Gastroesophageal sphincter (tissue), 4 donors: ENCODE measurements around the gene LTBP3. TPM values are rescaled to one million over a fixed set of nuclear protein-coding genes. Genes with fewer than 3 reads are reported as not detected.

Source experiments
- ATAC-seq: fragments of 150-250 bp; one replicate; pipeline ENCODE4 v1.9.1; 2016; ENCODE audit warnings: mild to moderate bottlenecking, moderate library complexity
- H3K27ac ChIP-seq, 4 donors: fragments of 200-600 bp; sonication (generic) in 3 of 4; 1 replicate in 3 of 4; 2 replicates in 1 of 4; pipeline ENCODE4 v1.5.1; 2016 to 2019
- H3K27me3 ChIP-seq: fragments of 200-600 bp; sonication (generic); one replicate; pipeline ENCODE4 v1.5.1; 2019
- H3K36me3 ChIP-seq, 2 donors: fragments of 200-600 bp; sonication (generic); one replicate each; pipeline ENCODE4 v1.5.1; 2019; ENCODE audit warnings: control low read depth in 1 of 2
- H3K4me1 ChIP-seq, 3 donors: fragments of 200-600 bp; sonication (generic); 1 replicate in 2 of 3; 2 replicates in 1 of 3; pipeline ENCODE4 v1.5.1; 2016 to 2019; ENCODE audit warnings: control low read depth in 2 of 3
- H3K4me3 ChIP-seq, 2 donors: fragments of 200-600 bp; sonication (generic); one replicate each; pipeline ENCODE4 v1.5.1; 2019; ENCODE audit warnings: mild to moderate bottlenecking in 1 of 2, moderate library complexity in 1 of 2
- H3K9me3 ChIP-seq, 3 donors: fragments of 200-600 bp; sonication (generic); one replicate each; pipeline ENCODE4 v1.5.1; 2017 to 2019; ENCODE audit warnings: control low read depth in 2 of 3
- CTCF ChIP-seq, 4 experiments: fragments of 200-600 bp in 2 of 4; fragments of 450-650 bp in 2 of 4; sonication (generic) in 1 of 4; IDR thresholded peaks; one replicate each; pipeline ENCODE4 v1.5.1; 2017 to 2019; ENCODE audit warnings: antibody characterized with exemption in 4 of 4, mild to moderate bottlenecking in 2 of 4, moderate library complexity in 2 of 4
- EP300 ChIP-seq: sonication (generic); formaldehyde crosslinking; IDR thresholded peaks from one replicate; pipeline ENCODE4 v1.6.1; 2017; ENCODE audit warnings: antibody characterized with exemption, mild to moderate bottlenecking
- POLR2A ChIP-seq, 2 donors: fragments of 450-650 bp; IDR thresholded peaks; one replicate each; pipeline ENCODE4 v1.6.1; 2017; ENCODE audit warnings: antibody characterized with exemption in 2 of 2, mild to moderate bottlenecking in 2 of 2, moderate library complexity in 1 of 2
- POLR2AphosphoS5 ChIP-seq: sonication (generic); formaldehyde crosslinking; IDR thresholded peaks from one replicate; pipeline ENCODE4 v1.6.1; 2017; ENCODE audit warnings: antibody characterized with exemption
- WGBS, 2 donors: methylation state at CpG; one replicate each; pipeline ENCODE4 v1.1.5; 2018; ENCODE audit warnings: low coverage in 1 of 2; 5-methylcytosine and 5-hydroxymethylcytosine counted together
- total RNA-seq, 4 donors: library from RNA; depleted of rRNA; stranded (reverse); fragments of >200 nt; gene quantifications; one replicate each; pipeline ENCODE4 v1.1.0, GENCODE V29; 2016

Gene LTBP3
- total RNA-seq, 4 donors from 2014 or later = 90.6 to 173 (median 139) TPM

GRCh38 chr11:65559535-65559934 is 1.4 kb upstream of the LTBP3 start:
- no peak for TF ChIP-seq CTCF (IDR thresholded peaks at IDR 0.05)
- no peak for ATAC-seq
- WGBS, 2 donors = 17% methylated on average over 2 of the region's 5 CpGs; no CpG with 5 or more reads in 1 of the 2 donors
- Histone ChIP-seq H3K27me3 (no peaks in the 10 kb centered on the region), H3K4me1 (peaks cover 0 to 62% (median 49%) of the 10 kb centered on the region in 3 donors), H3K4me3 (no peak overlapping the region), H3K36me3 (no peaks in the 10 kb centered on the region), H3K27ac (peak overlapping the region; percentile 90 to 100 (median 98)), H3K9me3 (no peaks in the 10 kb centered on the region)

DNA sequence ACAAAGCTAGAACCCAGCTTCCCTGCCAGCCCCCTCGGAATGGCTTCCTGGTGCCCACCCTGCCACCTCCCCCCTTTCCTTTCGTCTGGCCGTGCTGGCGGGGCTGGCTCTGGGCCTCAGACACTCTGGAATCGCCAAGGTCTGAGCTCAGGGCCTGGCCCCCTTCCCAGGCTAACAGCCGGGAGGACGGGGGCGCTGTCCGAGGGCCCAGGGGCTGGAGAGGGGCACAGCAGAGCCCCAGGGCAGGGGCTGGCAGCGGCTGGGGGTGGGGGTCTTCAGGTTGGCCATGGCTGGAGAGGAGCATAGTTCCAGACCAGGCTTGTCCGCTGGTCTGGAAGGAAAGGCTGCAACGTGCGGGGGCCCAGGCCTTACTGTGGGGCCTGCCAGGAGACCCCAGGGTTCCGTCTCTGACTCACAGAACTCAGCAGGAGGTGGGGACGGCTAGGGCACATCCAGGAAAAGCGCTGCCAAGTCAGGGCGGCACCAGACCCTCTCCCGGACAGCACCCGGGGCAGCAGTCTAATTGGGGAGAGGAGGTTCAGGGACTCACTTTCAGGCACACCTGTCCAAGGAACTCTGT is 861 bp upstream of the LTBP3 start:
- WGBS, 2 donors = no CpG with 5 or more reads among the region's 19 CpGs
- Histone ChIP-seq H3K9me3 (no peaks in the 10 kb centered on the region), H3K36me3 (peaks cover 0 to 2% of the 10 kb centered on the region in 2 donors), H3K4me1 (peaks cover 0 to 67% (median 52%) of the 10 kb centered on the region in 3 donors), H3K27ac (peak overlapping the region; percentile 90 to 100 (median 98)), H3K27me3 (no peaks in the 10 kb centered on the region), H3K4me3 (peak overlapping the region; percentile 59 to 79)
- peak; percentile 52 for TF ChIP-seq POLR2AphosphoS5
- TF ChIP-seq CTCF (IDR thresholded peaks at IDR 0.05) = peak in 1 of 4 experiments; percentile 48
- TF ChIP-seq EP300 = no peak
- no peak for TF ChIP-seq POLR2A (IDR thresholded peaks at IDR 0.05)
- ATAC-seq = peak; percentile 64

DNA sequence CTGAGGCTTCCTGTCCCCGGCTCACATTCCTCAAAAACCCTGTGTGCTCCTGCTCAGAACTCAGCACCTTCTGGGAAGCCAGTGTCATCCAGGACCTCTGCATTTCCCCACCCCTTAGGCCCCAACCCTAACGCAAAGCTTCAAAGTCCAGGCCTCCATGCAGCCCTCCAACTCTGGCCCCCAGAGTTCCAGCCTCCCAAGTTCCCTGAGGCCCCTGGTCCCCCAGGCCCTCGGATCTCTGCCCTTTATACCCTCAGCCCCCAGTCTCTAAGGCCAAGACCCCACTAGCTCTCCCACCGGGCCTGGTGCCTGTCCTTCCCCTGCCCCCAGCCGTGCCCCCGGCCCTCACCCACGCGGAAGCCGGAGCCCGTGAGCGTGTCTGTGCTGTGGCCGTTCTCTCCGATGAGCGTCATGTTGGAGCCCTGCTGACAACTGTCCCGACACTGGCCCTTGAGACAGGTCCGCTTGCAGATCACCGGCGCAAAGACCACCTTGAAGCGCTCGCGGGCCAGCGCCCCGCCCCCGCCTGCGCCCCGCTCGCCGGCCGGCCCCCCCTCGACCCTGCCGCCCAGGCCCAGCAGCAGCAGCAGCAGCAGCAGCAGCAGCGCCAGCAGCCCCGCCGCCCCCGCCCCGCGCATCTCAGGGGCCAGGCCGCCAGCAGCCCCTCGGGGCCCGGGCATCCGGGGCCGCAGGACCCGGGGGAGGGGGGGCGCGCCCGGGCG is 718 bp downstream of the LTBP3 start:
- Histone ChIP-seq H3K27ac (peak overlapping the region; percentile 90 to 100 (median 98)), H3K27me3 (no peaks in the 10 kb centered on the region), H3K9me3 (no peaks in the 10 kb centered on the region), H3K4me3 (peak overlapping the region; percentile 59 to 79), H3K4me1 (peaks cover 0 to 82% (median 59%) of the 10 kb centered on the region in 3 donors), H3K36me3 (peaks cover 0 to 18% of the 10 kb centered on the region in 2 donors)
- WGBS, 2 donors = 0% methylated on average over 1 to 2 of the region's 47 CpGs
- no peak for ATAC-seq
- TF ChIP-seq POLR2AphosphoS5 (peak; percentile 78), POLR2A (IDR thresholded peaks at IDR 0.05) (no peak), CTCF (IDR thresholded peaks at IDR 0.05) (no peak)

- Histone ChIP-seq H3K9me3 (no peaks in the 10 kb centered on the region), H3K4me1 (peaks cover 0 to 90% (median 59%) of the 10 kb centered on the region in 3 donors), H3K4me3 (peak overlapping the region; percentile 59 to 79), H3K36me3 (peaks cover 0 to 26% of the 10 kb centered on the region in 2 donors), H3K27ac (peak overlapping the region; percentile 90 to 100 (median 98)), H3K27me3 (no peaks in the 10 kb centered on the region)
- TF ChIP-seq POLR2A (IDR thresholded peaks at IDR 0.05) (no peak), EP300 (no peak), CTCF (IDR thresholded peaks at IDR 0.05) (no peak), POLR2AphosphoS5 (no peak)
- WGBS, 2 donors = 65% methylated on average over 7 of the region's 12 CpGs; no CpG with 5 or more reads in 1 of the 2 donors
- ATAC-seq = no peak
Measured at GRCh38 chr11:65556470-65557279, 1.5 kb downstream of the LTBP3 start.
